ENCODE results near the gene CD207. TPM values are rescaled to one million over a fixed set of nuclear protein-coding genes. Genes with fewer than 3 reads are reported as not detected.

CD207 gene
- total RNA-seq, 1 experiment from 2014 or later, result not detected

DNA sequence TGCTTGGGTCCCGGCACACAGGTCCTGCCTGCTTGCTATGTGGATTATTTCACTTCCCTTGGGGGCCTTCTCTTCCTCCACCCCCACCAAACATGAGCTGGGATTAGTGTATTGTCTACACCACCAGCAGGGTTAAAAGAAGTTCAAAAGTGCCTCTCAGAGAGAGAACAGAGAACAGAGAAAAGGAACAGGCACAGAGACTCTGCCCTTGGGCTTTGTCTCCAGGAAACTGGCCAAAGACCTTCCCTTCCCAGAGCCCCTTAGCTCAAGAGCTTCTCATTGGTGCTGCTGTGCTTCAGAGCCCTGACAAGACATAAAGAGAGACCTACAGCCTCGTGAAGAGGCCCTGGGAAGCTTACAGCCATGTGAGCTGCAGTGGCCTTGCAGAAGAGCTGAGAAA lies 38.1 kb downstream of the CD207 start:
- BruUV-seq (replicated peaks), result no TSS peak
- Histone ChIP-seq H2AFZ (ENCODE audit: low read length) (no peak overlapping the region), H3K4me3 (ENCODE audit: low read length) (no peak overlapping the region), H3K9me3 (ENCODE audit: low read length) (no peaks in the 10 kb centered on the region), H3K27me3 (ENCODE audit: low read length) (peaks cover 50% of the 10 kb centered on the region), H3K4me2 (ENCODE audit: low read length) (no peak overlapping the region), H3K27ac (ENCODE audit: low read length) (no peak overlapping the region), H3K79me2 (ENCODE audit: low read length) (no peaks in the 10 kb centered on the region), H3K36me3 (ENCODE audit: low read depth, low read length) (no peaks in the 10 kb centered on the region), H3K4me1 (ENCODE audit: insufficient read depth, low read length) (no peaks in the 10 kb centered on the region), H3F3A (ENCODE audit: low read length, unreplicated experiment) (no peaks in the 10 kb centered on the region), H3K9ac (ENCODE audit: low read length) (no peak overlapping the region), H4K20me1 (ENCODE audit: low read length) (no peaks in the 10 kb centered on the region), H3K9me2 (replicated peaks; ENCODE audit: low read length) (no peaks in the 10 kb centered on the region)
- ATAC-seq, result no peak
- DNase-seq, result no peak
- TF ChIP-seq, protein P1, sequence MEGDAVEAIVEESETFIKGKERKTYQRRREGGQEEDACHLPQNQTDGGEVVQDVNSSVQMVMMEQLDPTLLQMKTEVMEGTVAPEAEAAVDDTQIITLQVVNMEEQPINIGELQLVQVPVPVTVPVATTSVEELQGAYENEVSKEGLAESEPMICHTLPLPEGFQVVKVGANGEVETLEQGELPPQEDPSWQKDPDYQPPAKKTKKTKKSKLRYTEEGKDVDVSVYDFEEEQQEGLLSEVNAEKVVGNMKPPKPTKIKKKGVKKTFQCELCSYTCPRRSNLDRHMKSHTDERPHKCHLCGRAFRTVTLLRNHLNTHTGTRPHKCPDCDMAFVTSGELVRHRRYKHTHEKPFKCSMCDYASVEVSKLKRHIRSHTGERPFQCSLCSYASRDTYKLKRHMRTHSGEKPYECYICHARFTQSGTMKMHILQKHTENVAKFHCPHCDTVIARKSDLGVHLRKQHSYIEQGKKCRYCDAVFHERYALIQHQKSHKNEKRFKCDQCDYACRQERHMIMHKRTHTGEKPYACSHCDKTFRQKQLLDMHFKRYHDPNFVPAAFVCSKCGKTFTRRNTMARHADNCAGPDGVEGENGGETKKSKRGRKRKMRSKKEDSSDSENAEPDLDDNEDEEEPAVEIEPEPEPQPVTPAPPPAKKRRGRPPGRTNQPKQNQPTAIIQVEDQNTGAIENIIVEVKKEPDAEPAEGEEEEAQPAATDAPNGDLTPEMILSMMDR (conservative IDR thresholded peaks at IDR 0.05; ENCODE audit: low read depth, low read length), result no peak
- TF ChIP-seq EZH2 (IDR thresholded peaks at IDR 0.05; ENCODE audit: low read length, unreplicated experiment) (no peak), EZH2phosphoT487 (IDR thresholded peaks at IDR 0.05; ENCODE audit: borderline replicate concordance, low read length) (no peak)
- intact Hi-C loops (cut with micrococcal nuclease), result no loop called here
- POLR2A ChIA-PET (ENCODE audit: unreplicated experiment), result no interaction called here
- CTCF ChIA-PET, result no interaction called here

DNA sequence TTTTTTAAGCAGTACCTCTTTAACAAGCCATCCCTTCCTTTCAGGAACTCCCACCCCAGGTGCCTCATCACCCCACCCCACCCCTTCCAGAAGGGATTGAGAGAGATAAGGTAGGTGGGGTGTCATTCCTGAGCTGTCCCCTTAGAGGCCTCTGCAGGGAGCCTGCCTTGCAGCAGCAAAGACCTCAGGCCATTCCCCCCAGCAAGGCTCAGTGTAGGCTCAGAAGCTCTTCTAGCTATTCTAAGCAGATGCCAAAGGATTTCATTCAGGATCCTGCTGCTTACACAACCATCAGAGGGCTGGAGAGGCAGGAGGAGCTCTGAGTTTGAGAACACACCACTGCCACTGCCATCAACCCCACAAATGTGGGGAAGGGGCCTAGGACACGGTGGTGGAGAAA lies 39.4 kb downstream of the CD207 start:
- Histone ChIP-seq H3K4me1 (ENCODE audit: insufficient read depth, low read length) (no peaks in the 10 kb centered on the region), H3K9me3 (ENCODE audit: low read length) (no peaks in the 10 kb centered on the region), H3K27me3 (ENCODE audit: low read length) (peaks cover 47% of the 10 kb centered on the region), H3K27ac (ENCODE audit: low read length) (no peak overlapping the region), H3K79me2 (ENCODE audit: low read length) (no peaks in the 10 kb centered on the region), H3K4me3 (ENCODE audit: low read length) (no peak overlapping the region), H3K9me2 (replicated peaks; ENCODE audit: low read length) (no peaks in the 10 kb centered on the region), H3K9ac (ENCODE audit: low read length) (no peak overlapping the region), H4K20me1 (ENCODE audit: low read length) (no peaks in the 10 kb centered on the region), H3K36me3 (ENCODE audit: low read depth, low read length) (no peaks in the 10 kb centered on the region), H2AFZ (ENCODE audit: low read length) (no peak overlapping the region), H3F3A (ENCODE audit: low read length, unreplicated experiment) (no peaks in the 10 kb centered on the region), H3K4me2 (ENCODE audit: low read length) (no peak overlapping the region)
- intact Hi-C loops (cut with micrococcal nuclease), result no loop called here
- no TSS peak for BruUV-seq (replicated peaks)
- ChIA-PET POLR2A (ENCODE audit: unreplicated experiment) (interaction anchor here (0.6 kb wide), 1 partner anchor 45 kb away, joined by 3 read pairs; no protein-coding TSS in a partner anchor), CTCF (no interaction called here)
- TF ChIP-seq, protein P1 (conservative IDR thresholded peaks at IDR 0.05; ENCODE audit: low read depth, low read length), result no peak
- TF ChIP-seq EZH2phosphoT487 (IDR thresholded peaks at IDR 0.05; ENCODE audit: borderline replicate concordance, low read length) (no peak), EZH2 (IDR thresholded peaks at IDR 0.05; ENCODE audit: low read length, unreplicated experiment) (no peak)
- DNase-seq (no peak), ATAC-seq (no peak)

DNA sequence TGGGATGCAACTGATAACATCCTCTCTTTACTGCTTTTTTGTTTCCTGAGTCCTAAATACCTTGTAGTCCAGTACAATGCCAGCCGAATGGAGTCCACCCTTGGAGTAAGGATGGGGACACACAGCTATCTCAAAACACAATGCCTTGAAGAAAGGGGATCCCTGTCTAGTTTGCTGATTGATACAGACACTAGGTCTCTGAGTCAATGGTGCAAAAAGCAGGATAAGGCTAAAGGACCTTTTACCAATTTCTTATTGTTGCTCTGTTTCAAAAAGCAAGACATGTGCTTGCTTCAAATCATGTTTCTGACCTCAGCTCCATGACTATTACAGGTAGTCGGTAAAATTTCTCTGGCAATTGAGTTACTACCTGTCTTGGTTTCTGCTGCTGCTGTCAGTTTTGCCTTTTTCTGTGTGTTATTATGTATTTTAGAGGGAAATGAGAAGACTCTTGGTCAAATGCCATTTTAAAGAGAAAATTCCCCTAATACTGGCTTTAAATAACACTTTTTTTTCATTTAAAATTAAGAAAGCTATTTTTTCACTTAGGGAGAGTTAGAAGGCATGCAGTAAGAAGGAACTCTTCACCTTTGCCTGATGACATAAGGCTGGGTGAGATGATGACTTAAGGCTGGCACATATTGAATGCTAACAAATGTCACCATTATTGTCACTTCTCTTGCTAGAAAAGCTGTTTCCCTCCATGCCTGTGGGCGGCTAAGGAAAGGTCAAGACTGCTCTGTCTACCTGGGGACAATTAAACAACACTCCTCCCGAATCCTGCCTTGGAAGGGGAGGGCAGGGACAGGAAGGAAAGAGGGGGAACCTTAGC lies 40.2 kb downstream of the CD207 start:
- no TSS peak for BruUV-seq (replicated peaks)
- no peak for ATAC-seq

More for the DNA sequence above, 40.2 kb downstream of the CD207 start:
- H3K4me3 ChIP-seq (ENCODE audit: low read length), result no peak overlapping the region
- peaks cover 44% of the 10 kb centered on the region for H3K27me3 ChIP-seq (ENCODE audit: low read length)
- no peaks in the 10 kb centered on the region for H4K20me1 ChIP-seq (ENCODE audit: low read length)
- ChIA-PET CTCF (no interaction called here), POLR2A (ENCODE audit: unreplicated experiment) (no interaction called here)
- no peak overlapping the region for H3K4me2 ChIP-seq (ENCODE audit: low read length)
- TF ChIP-seq, protein P1 (conservative IDR thresholded peaks at IDR 0.05; ENCODE audit: low read depth, low read length), result no peak
- no peak for TF ChIP-seq EZH2phosphoT487 (IDR thresholded peaks at IDR 0.05; ENCODE audit: borderline replicate concordance, low read length)
- no peak for TF ChIP-seq EZH2 (IDR thresholded peaks at IDR 0.05; ENCODE audit: low read length, unreplicated experiment)
- H3F3A ChIP-seq (ENCODE audit: low read length, unreplicated experiment), result no peaks in the 10 kb centered on the region
- H3K36me3 ChIP-seq (ENCODE audit: low read depth, low read length), result no peaks in the 10 kb centered on the region
- no peaks in the 10 kb centered on the region for H3K4me1 ChIP-seq (ENCODE audit: insufficient read depth, low read length)
- H3K9me3 ChIP-seq (ENCODE audit: low read length), result no peaks in the 10 kb centered on the region
- H3K27ac ChIP-seq (ENCODE audit: low read length), result no peak overlapping the region
- no peaks in the 10 kb centered on the region for H3K9me2 ChIP-seq (replicated peaks; ENCODE audit: low read length)
- H3K9ac ChIP-seq (ENCODE audit: low read length), result no peak overlapping the region
- DNase-seq, result no peak
- intact Hi-C loops (cut with micrococcal nuclease), result no loop called here
- H3K79me2 ChIP-seq (ENCODE audit: low read length), result no peaks in the 10 kb centered on the region
- H2AFZ ChIP-seq (ENCODE audit: low read length), result no peak overlapping the region
